Measurements from ENCODE around the gene PLAC1.

PLAC1 gene

GRCh38 chrX:134551376-134552048 lies 106.8 kb downstream of the PLAC1 start:
- H3K4me3 ChIP-seq (replicated peaks; ENCODE audit: low read depth, low read length), result peak overlapping the region; percentile 70
- DNase-seq (ENCODE audit: extremely low read depth, low read depth), result no peak
- no peak for TF ChIP-seq CTCF (IDR thresholded peaks at IDR 0.05; ENCODE audit: low read depth, low read length, missing control alignments)

- no peak for TF ChIP-seq CTCF (IDR thresholded peaks at IDR 0.05; ENCODE audit: low read depth, low read length, missing control alignments)
- no peak for DNase-seq (ENCODE audit: extremely low read depth, low read depth)
- peak overlapping the region; percentile 70 for H3K4me3 ChIP-seq (replicated peaks; ENCODE audit: low read depth, low read length)
Observed at GRCh38 chrX:134548257-134549201, 109.7 kb downstream of the PLAC1 start.

GRCh38 chrX:134547047-134547679 lies 111.1 kb downstream of the PLAC1 start:
- TF ChIP-seq CTCF (IDR thresholded peaks at IDR 0.05; ENCODE audit: low read depth, low read length, missing control alignments), result no peak
- H3K4me3 ChIP-seq (replicated peaks; ENCODE audit: low read depth, low read length), result peak overlapping the region; percentile 70
- DNase-seq (ENCODE audit: extremely low read depth, low read depth), result no peak

- no peak for DNase-seq (ENCODE audit: extremely low read depth, low read depth)
- peak overlapping the region; percentile 70 for H3K4me3 ChIP-seq (replicated peaks; ENCODE audit: low read depth, low read length)
- no peak for TF ChIP-seq CTCF (IDR thresholded peaks at IDR 0.05; ENCODE audit: low read depth, low read length, missing control alignments)
Observed at GRCh38 chrX:134546187-134546586, 112.1 kb downstream of the PLAC1 start.

GRCh38 chrX:134545510-134545909 lies 112.8 kb downstream of the PLAC1 start:
- no peak for TF ChIP-seq CTCF (IDR thresholded peaks at IDR 0.05; ENCODE audit: low read depth, low read length, missing control alignments)
- DNase-seq (ENCODE audit: extremely low read depth, low read depth), result no peak
- no peak overlapping the region; the same call in 1 of the 2 replicates for H3K4me3 ChIP-seq (replicated peaks; ENCODE audit: low read depth, low read length)

- H3K4me3 ChIP-seq (replicated peaks; ENCODE audit: low read depth, low read length), result no peak overlapping the region
- DNase-seq (ENCODE audit: extremely low read depth, low read depth), result no peak
- no peak for TF ChIP-seq CTCF (IDR thresholded peaks at IDR 0.05; ENCODE audit: low read depth, low read length, missing control alignments)
Observed at GRCh38 chrX:134544513-134545151, 113.6 kb downstream of the PLAC1 start.
